GM19468 (cell line): Measurements from ENCODE around the gene PSKH1.
A peak's percentile ranks its signal among the peaks of the same experiment; 100 is the strongest.

Experiments used
- ATAC-seq: cut with Tn5 transposase; IDR thresholded peaks from one replicate; pipeline ENCODE4 v1.9.1; 2021; ENCODE audit warnings: mild to moderate bottlenecking, moderate library complexity, moderate number of reproducible peaks; ENCODE audit not compliant: unreplicated experiment; ENCODE audit errors: extremely low read depth

PSKH1 gene

GRCh38 chr16:67953641-67954375 is 60.8 kb downstream of the PSKH1 start:
- no peak for ATAC-seq

GRCh38 chr16:67954421-67955196 is 61.6 kb downstream of the PSKH1 start:
- no peak for ATAC-seq

- ATAC-seq = no peak
These were observed 64.6 kb downstream of the PSKH1 start for GRCh38 chr16:67957622-67958021.

- ATAC-seq = no peak
These were observed 66.7 kb downstream of the PSKH1 start for GRCh38 chr16:67959536-67960329.

GRCh38 chr16:67961551-67961957 is 68.5 kb downstream of the PSKH1 start:
- no peak for ATAC-seq

GRCh38 chr16:67962135-67962534 is 69.1 kb downstream of the PSKH1 start:
- ATAC-seq = no peak

GRCh38 chr16:67963292-67963661 is 70.2 kb downstream of the PSKH1 start:
- no peak for ATAC-seq

GRCh38 chr16:67963662-67964321 is 70.7 kb downstream of the PSKH1 start:
- ATAC-seq = no peak

GRCh38 chr16:67964477-67965131 is 71.5 kb downstream of the PSKH1 start:
- ATAC-seq = no peak

- no peak for ATAC-seq
These were observed 72.9 kb downstream of the PSKH1 start for GRCh38 chr16:67965668-67966548.

GRCh38 chr16:67966549-67967182 is 73.6 kb downstream of the PSKH1 start:
- no peak for ATAC-seq

- no peak for ATAC-seq
These were observed 74.3 kb downstream of the PSKH1 start for GRCh38 chr16:67967183-67967957.

- no peak for ATAC-seq
These were observed 74.9 kb downstream of the PSKH1 start for GRCh38 chr16:67967958-67968399.

- peak; percentile 43 for ATAC-seq
These were observed 75.6 kb downstream of the PSKH1 start, which contains the start of gene SLC12A4 for GRCh38 chr16:67968400-67969253. TSS of gene SLC12A4 (minus strand) at chr16:67968637. CDS start at chr16:67968553, 84 bp downstream.

- no peak for ATAC-seq
These were observed 76.4 kb downstream of the PSKH1 start for GRCh38 chr16:67969254-67970039.

GRCh38 chr16:67971111-67971510 is 78.1 kb downstream of the PSKH1 start:
- ATAC-seq = no peak
